Liver (tissue), 2 donors: Measurements from ENCODE around the gene GLI3.

Experiments
- FOXA1 ChIP-seq: IDR thresholded peaks from 2 replicates; pipeline ENCODE4 v1.6.1; 2016; ENCODE audit warnings: antibody characterized with exemption
- NR2F2 ChIP-seq: IDR thresholded peaks from 2 replicates; pipeline ENCODE4 v1.6.1; 2016; ENCODE audit warnings: antibody characterized with exemption
- REST ChIP-seq: IDR thresholded peaks from 2 replicates; pipeline ENCODE4 v1.6.1; 2016; ENCODE audit warnings: antibody characterized with exemption, mild to moderate bottlenecking
- RXRA ChIP-seq, 2 donors: IDR thresholded peaks; 2 replicates each; pipeline ENCODE4 v1.6.1; 2017 to 2018; ENCODE audit warnings: antibody characterized with exemption in 2 of 2, mild to moderate bottlenecking in 1 of 2
- SP1 ChIP-seq: IDR thresholded peaks from 2 replicates; pipeline ENCODE4 v1.6.1; 2018; ENCODE audit warnings: antibody characterized with exemption, mild to moderate bottlenecking
- donor health status: healthy.

DNA sequence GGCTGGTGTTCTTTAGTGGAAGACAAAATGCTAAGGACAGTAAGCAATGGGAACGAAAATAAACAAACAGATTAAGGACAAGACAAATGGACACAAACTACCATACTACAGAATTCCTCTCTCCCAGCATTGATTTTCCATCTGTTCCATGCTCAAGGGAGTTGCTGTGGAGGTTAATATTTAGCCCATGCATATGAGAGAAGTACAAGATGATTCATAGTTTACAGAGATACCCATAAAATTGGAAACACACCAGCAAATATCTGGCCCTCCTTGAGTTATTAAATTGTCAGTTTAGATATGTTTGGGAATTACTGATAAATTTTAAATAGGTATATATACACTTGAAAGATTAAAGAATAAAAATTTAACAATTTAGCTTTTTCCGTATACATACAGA lies 69.8 kb downstream of the GLI3 start:
- TF ChIP-seq RXRA (IDR thresholded peaks at IDR 0.05) (no peak), NR2F2 (no peak), REST (no peak), SP1 (no peak), FOXA1 (no peak)
